ENCODE results near the gene TIMM22.

- no peak for TF ChIP-seq ZNF623 (tag by site-specific recombination; IDR thresholded peaks at IDR 0.05)
- TF ChIP-seq ZNF146 (tag by site-specific recombination; IDR thresholded peaks at IDR 0.05) = no peak
- TF ChIP-seq, protein P1, sequence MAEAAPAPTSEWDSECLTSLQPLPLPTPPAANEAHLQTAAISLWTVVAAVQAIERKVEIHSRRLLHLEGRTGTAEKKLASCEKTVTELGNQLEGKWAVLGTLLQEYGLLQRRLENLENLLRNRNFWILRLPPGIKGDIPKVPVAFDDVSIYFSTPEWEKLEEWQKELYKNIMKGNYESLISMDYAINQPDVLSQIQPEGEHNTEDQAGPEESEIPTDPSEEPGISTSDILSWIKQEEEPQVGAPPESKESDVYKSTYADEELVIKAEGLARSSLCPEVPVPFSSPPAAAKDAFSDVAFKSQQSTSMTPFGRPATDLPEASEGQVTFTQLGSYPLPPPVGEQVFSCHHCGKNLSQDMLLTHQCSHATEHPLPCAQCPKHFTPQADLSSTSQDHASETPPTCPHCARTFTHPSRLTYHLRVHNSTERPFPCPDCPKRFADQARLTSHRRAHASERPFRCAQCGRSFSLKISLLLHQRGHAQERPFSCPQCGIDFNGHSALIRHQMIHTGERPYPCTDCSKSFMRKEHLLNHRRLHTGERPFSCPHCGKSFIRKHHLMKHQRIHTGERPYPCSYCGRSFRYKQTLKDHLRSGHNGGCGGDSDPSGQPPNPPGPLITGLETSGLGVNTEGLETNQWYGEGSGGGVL (tag by site-specific recombination; IDR thresholded peaks at IDR 0.05) = no peak
- no peak for TF ChIP-seq ZNF394 (tag by site-specific recombination; IDR thresholded peaks at IDR 0.05; ENCODE audit: borderline replicate concordance)
- TF ChIP-seq KLF8 (tag by site-specific recombination; IDR thresholded peaks at IDR 0.05) = no peak
These were observed 37.8 kb downstream of the TIMM22 start for GRCh38 chr17:1034652-1035210.

Measured in HEK293 (cell line).